SIG-M5 treated with dmso at 0.1 percent for 504 hours (cell line): ENCODE data around the gene COPE.

Source experiments
- DNase-seq: peaks from one replicate; lab custom pipeline; 2025; ENCODE audit not compliant: unreplicated experiment; lab: John Stamatoyannopoulos, UW

Gene COPE

DNA sequence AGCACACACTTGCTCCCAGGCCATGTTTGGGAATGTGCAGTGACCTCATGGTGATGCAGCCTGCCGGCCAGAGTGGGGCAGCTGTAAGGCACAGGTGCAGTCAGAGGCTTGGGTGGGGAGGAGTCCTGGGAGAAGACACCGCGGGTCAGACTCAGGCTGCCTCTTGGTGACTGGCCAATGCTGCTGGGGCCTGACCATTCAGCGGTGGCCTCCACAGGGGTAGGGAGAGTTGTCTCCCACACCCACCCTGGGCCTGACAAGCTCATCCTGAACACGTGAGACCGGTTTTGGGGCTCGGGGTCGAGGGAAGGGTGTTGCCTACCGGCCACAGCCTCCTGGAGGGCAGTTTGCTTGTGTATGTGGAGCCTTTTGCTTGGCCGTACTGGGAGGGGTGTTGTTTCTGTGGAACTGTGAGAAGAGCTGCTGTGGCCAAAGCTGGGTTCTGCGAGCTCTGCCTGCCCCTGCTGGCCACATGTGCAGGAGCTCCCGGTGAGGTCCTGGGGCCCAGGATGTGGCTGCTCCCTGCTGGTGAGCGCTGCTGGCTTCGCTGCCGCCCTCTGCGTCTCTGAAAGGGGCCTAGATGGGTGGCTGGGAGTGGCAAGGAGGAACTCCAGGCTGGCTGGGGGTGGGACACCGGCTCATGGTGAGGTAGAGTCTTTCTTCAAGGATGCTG lies 65.3 kb downstream of the COPE start:
- no peak for DNase-seq

DNA sequence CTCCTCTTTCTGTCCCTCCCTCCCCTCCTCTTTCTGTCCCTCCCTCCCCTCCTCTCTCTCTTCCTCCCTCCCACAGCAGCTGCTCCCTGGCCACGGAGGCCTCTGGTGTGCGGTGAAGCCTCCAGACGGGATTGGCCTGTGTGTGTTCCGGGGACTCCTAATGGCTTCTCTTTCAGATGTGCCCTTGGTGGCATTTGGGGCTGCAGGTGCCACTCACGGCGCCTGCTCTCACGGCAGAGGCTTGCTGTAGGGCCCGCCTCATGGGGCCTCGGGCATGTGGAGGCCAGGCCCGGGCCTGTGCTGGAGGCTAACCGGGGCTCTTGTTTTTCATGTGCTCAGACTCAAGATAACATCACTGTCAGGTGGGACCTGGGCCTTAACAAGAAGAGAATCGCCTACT lies 66.5 kb downstream of the COPE start:
- no peak for DNase-seq

- no peak for DNase-seq
These were observed 67.4 kb downstream of the COPE start for GRCh38 chr19:18851673-18852325.

DNA sequence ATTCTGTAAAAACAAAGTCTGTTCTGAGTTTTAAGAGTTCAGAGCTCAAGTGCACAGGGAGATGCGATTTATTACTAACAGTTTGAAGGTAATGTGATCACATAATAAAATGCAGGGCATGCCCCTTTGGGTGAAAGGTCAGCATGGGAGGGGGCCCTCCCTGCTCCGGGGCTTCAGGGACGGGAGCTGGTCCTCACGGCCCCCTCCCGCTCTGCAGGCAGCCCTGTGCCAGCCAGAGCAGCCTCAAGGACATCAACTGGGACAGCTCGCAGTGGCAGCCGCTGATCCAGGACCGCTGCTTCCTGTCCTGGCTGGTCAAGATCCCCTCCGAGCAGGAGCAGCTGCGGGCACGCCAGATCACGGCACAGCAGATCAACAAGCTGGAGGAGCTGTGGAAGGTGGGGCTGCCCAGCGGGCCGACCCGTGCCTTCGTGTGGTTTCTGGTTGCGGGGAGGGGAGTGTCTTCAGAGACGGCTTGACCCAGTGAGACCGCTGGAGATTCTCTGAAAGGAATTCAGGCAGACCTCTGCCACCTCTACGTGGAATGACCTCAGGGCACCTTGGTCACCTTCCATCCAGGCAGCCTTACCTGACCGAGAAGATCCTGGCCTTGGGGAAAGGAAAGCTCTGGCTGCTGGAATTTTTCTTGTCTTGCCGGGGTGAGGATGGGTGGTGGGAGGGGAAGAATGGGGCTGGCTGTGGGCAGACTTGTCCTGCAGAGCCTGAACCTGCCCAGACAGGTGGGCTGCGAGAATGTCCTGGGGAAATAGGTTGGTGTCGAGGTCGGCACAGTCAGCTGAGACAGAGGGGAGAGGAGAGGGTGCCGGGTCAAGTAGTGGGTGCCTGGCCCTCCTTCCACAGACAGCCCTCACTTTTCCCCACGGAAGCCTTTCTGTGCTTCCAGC lies 68.5 kb downstream of the COPE start:
- DNase-seq, result no peak

DNA sequence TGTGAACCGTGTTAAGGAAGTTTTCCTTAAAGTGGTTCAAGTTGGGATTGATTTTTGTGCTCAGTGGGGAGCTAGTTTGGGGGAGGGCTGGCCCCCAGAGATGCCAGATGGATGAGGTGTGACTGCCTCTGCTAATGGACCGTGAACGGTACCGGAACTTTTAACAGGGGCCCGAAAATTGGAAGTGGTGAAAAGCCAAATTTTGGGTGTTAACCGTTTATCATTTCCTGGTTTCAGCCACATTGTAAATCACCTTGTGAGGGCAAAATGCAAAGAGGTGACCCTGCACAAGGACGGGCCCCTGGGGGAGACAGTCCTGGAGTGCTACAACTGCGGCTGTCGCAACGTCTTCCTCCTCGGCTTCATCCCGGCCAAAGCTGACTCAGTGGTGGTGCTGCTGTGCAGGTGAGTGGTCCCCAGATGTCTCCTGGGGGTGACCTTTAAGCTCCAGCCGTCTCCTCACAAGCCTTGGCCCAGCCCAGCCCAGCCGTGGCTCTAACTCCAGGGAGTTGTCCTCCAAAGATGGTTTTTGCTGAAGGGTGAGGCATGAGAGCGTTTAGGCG lies 69.3 kb downstream of the COPE start:
- no peak for DNase-seq
